Measurements from ENCODE around the gene MYO10.

MYO10 gene

GRCh38 chr5:16866795-16867576 lies 69.1 kb downstream of the MYO10 start:
- TF ChIP-seq, protein P1, sequence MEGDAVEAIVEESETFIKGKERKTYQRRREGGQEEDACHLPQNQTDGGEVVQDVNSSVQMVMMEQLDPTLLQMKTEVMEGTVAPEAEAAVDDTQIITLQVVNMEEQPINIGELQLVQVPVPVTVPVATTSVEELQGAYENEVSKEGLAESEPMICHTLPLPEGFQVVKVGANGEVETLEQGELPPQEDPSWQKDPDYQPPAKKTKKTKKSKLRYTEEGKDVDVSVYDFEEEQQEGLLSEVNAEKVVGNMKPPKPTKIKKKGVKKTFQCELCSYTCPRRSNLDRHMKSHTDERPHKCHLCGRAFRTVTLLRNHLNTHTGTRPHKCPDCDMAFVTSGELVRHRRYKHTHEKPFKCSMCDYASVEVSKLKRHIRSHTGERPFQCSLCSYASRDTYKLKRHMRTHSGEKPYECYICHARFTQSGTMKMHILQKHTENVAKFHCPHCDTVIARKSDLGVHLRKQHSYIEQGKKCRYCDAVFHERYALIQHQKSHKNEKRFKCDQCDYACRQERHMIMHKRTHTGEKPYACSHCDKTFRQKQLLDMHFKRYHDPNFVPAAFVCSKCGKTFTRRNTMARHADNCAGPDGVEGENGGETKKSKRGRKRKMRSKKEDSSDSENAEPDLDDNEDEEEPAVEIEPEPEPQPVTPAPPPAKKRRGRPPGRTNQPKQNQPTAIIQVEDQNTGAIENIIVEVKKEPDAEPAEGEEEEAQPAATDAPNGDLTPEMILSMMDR (IDR thresholded peaks at IDR 0.05; ENCODE audit: low read depth, low read length, missing control alignments), result no peak
- DNase-seq (ENCODE audit: low read depth), result no peak
- H3K4me3 ChIP-seq (ENCODE audit: low read depth, low read length), result no peak overlapping the region

- no peak overlapping the region for H3K4me3 ChIP-seq (ENCODE audit: low read depth, low read length)
- no peak for DNase-seq (ENCODE audit: low read depth)
Measured at GRCh38 chr5:16866273-16866672, 69.8 kb downstream of the MYO10 start.

DNA sequence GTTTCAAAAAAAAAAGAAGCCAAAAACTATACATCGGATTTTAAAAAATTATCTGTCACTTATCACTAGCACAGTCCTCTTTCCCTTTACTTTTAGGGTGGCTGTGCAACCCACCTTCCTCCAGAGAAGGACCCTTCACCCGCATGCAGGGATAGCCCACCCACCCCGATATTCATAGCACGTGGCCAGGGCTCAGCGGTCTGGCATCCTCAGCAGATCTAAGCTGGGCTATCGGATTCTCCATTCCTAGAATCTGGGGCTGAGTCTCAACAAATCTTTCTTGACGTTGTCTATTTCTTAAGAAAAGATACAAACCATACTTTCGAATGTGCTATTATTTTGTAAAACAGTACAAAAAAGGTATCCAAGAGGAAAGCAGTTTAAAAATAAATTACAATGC lies 70.9 kb downstream of the MYO10 start:
- H3K4me3 ChIP-seq (ENCODE audit: low read depth, low read length), result no peak overlapping the region
- no peak for DNase-seq (ENCODE audit: low read depth)
- TF ChIP-seq, protein P1 (IDR thresholded peaks at IDR 0.05; ENCODE audit: low read depth, low read length, missing control alignments), result no peak

More at GRCh38 chr5:16866273-16866672, 69.8 kb downstream of the MYO10 start:
- TF ChIP-seq, protein P1 (IDR thresholded peaks at IDR 0.05; ENCODE audit: low read depth, low read length, missing control alignments), result no peak

- TF ChIP-seq, protein P1 (IDR thresholded peaks at IDR 0.05; ENCODE audit: low read depth, low read length, missing control alignments), result no peak
- no peak overlapping the region for H3K4me3 ChIP-seq (ENCODE audit: low read depth, low read length)
- DNase-seq (ENCODE audit: low read depth), result no peak
Measured at GRCh38 chr5:16864631-16865131, 71.4 kb downstream of the MYO10 start.

DNA sequence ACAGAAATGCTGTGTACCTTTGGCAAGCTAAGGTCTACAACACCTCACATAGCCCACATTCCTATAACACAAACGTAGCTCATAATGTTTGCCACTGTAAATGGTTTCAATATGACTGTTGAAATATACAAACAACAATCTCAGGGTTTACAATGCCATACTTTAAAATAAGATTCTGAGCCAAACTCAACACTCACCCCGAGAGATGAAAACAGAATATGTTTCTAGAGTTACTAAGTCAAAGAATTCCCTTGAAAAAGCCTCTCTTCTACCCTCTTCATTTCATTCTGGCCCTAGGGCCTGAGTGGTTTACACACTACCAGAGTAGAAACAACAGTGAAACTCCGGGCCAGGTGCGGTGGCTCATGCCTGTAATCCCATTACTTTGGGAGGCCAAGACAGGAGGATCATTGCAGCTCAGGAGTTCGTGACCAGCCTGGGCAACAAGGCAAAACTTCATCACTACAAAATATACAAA lies 72.6 kb downstream of the MYO10 start:
- TF ChIP-seq, protein P1 (IDR thresholded peaks at IDR 0.05; ENCODE audit: low read depth, low read length, missing control alignments), result no peak
- H3K4me3 ChIP-seq (ENCODE audit: low read depth, low read length), result no peak overlapping the region
- no peak for DNase-seq (ENCODE audit: low read depth)

DNA sequence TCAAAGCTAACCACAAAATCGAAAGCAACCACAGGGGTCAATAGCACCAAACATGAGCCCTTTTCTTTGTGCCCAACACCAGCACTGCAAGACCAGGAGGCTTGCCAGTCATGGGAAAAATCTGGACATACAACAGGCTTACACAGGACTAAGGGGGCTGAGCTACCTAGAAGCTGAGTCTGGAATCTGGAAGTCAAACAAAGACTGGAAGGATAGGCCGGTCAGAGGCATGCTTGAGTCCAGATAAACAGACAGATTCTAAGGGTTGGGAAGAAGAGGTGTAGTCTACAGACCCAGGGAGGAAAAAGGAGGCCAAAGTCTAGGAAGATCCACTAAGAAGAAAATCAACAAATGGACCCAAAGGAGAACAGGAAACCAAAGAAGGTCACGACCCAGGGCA lies 73.3 kb downstream of the MYO10 start:
- TF ChIP-seq, protein P1 (IDR thresholded peaks at IDR 0.05; ENCODE audit: low read depth, low read length, missing control alignments), result no peak
- no peak for DNase-seq (ENCODE audit: low read depth)
- no peak overlapping the region for H3K4me3 ChIP-seq (ENCODE audit: low read depth, low read length)
